GM18909 (cell line): ENCODE measurements around the gene ARF6.
"Not testable (repeated sequence)": the region's sequence is repeated elsewhere in the genome, so short reads cannot be mapped to it uniquely, and the experiment has no call there.

Experiments
- ATAC-seq: cut with Tn5 transposase; IDR thresholded peaks from one replicate; pipeline ENCODE4 v1.9.1; 2021; ENCODE audit warnings: mild to moderate bottlenecking; ENCODE audit not compliant: unreplicated experiment, poor library complexity

ARF6 gene

GRCh38 chr14:49936246-49936645 lies 43.4 kb downstream of the ARF6 start:
- ATAC-seq = not testable (repeated sequence)

- not testable (repeated sequence) for ATAC-seq
Observed at GRCh38 chr14:49936882-49937281, 44.0 kb downstream of the ARF6 start.

GRCh38 chr14:49939215-49939614 lies 46.3 kb downstream of the ARF6 start:
- not testable (repeated sequence) for ATAC-seq

GRCh38 chr14:49939884-49940510 lies 47.1 kb downstream of the ARF6 start:
- ATAC-seq = no peak

GRCh38 chr14:49940808-49941421 lies 48.0 kb downstream of the ARF6 start:
- ATAC-seq = no peak

- ATAC-seq = no peak
Observed at GRCh38 chr14:49942090-49942489, 49.2 kb downstream of the ARF6 start.

- ATAC-seq = no peak
Observed at GRCh38 chr14:49944501-49944900, 51.6 kb downstream of the ARF6 start.

GRCh38 chr14:49945448-49946319 lies 52.8 kb downstream of the ARF6 start:
- no peak for ATAC-seq
